HEK293 (cell line): ENCODE data around the gene ZNF865.

ENCODE experiments used
- CTCF ChIA-PET: fragments of 350-600 bp; formaldehyde crosslinking; extraction: SDS; loops from one replicate; lab custom pipeline; 2021; ENCODE audit warnings: antibody characterized with exemption; lab: Yijun Ruan, JAX
- POLR2A ChIA-PET: fragments of 300-600 bp; formaldehyde crosslinking; extraction: SDS; loops from one replicate; lab custom pipeline; 2020; ENCODE audit warnings: antibody characterized with exemption, inconsistent platforms; lab: Yijun Ruan, JAX
- H3K27ac ChIP-seq: fragments of 200-500 bp; sonication (Bioruptor generic); 2 replicates; pipeline ENCODE4 v1.5.1; 2014; ENCODE audit warnings: low read depth, low read length, control low read depth, inconsistent platforms; ENCODE audit errors: extremely low read depth
- H3K36me3 ChIP-seq, 2 experiments: fragments of 200-500 bp in 1 of 2; sonication (Bioruptor generic) in 1 of 2; 1 replicate in 1 of 2; 2 replicates in 1 of 2; pipeline ENCODE4 v1.5.1; 2014 to 2017; ENCODE audit warnings: inconsistent platforms in 2 of 2, low read length in 2 of 2; ENCODE audit not compliant: control insufficient read depth in 2 of 2, insufficient read depth in 1 of 2
- H3K4me1 ChIP-seq: fragments of 200-500 bp; sonication (Bioruptor generic); 2 replicates; pipeline ENCODE4 v1.5.1; 2014; ENCODE audit warnings: mild to moderate bottlenecking, low read length, inconsistent platforms; ENCODE audit not compliant: control insufficient read depth, insufficient read depth
- H3K4me3 ChIP-seq: 2 replicates; pipeline ENCODE4 v1.5.1; 2011; ENCODE audit warnings: low read depth, mild to moderate bottlenecking, control low read depth, low read length, moderate library complexity
- H3K9me3 ChIP-seq: fragments of 200-500 bp; sonication (Bioruptor generic); 2 replicates; pipeline ENCODE4 v1.5.1; 2014; ENCODE audit warnings: low read depth, low read length, inconsistent platforms; ENCODE audit not compliant: control insufficient read depth, insufficient read depth
- BCL11B ChIP-seq: fragments of 450-650 bp; formaldehyde crosslinking; IDR thresholded peaks from 2 replicates; pipeline ENCODE4 v1.5.1; 2016; ENCODE audit warnings: low read depth, missing biosample characterization, missing genetic modification characterization
- BCL6B ChIP-seq: fragments of 450-650 bp; formaldehyde crosslinking; IDR thresholded peaks from 2 replicates; pipeline ENCODE4 v1.5.1; 2017; ENCODE audit warnings: missing biosample characterization, missing genetic modification characterization
- EGR2 ChIP-seq: fragments of 450-650 bp; formaldehyde crosslinking; IDR thresholded peaks from 2 replicates; pipeline ENCODE4 v1.5.1; 2016; ENCODE audit warnings: low read depth, missing biosample characterization, missing genetic modification characterization
- GLI4 ChIP-seq: fragments of 450-650 bp; formaldehyde crosslinking; IDR thresholded peaks from 2 replicates; pipeline ENCODE4 v1.5.1; 2016; ENCODE audit warnings: missing biosample characterization, missing genetic modification characterization
- KLF16 ChIP-seq: fragments of 450-650 bp; formaldehyde crosslinking; IDR thresholded peaks from 2 replicates; pipeline ENCODE4 v1.5.1; 2017; ENCODE audit warnings: missing biosample characterization, missing genetic modification characterization
- KLF8 ChIP-seq: fragments of 450-650 bp; formaldehyde crosslinking; IDR thresholded peaks from 2 replicates; pipeline ENCODE4 v1.5.1; 2016; ENCODE audit warnings: missing biosample characterization, missing genetic modification characterization
- OSR2 ChIP-seq: fragments of 450-650 bp; formaldehyde crosslinking; IDR thresholded peaks from 2 replicates; pipeline ENCODE4 v1.5.1; 2016; ENCODE audit warnings: missing biosample characterization, missing genetic modification characterization
- TRIM28 ChIP-seq: IDR thresholded peaks from 2 replicates; pipeline ENCODE4 v1.6.1; 2011; ENCODE audit warnings: low read length, control low read depth, borderline replicate concordance
- WT1 ChIP-seq: fragments of 450-650 bp; formaldehyde crosslinking; IDR thresholded peaks from 2 replicates; pipeline ENCODE4 v1.5.1; 2016; ENCODE audit warnings: missing biosample characterization, missing genetic modification characterization
- ZFP3 ChIP-seq: fragments of 450-650 bp; formaldehyde crosslinking; IDR thresholded peaks from 2 replicates; pipeline ENCODE4 v1.5.1; 2016; ENCODE audit warnings: low read depth, missing biosample characterization, missing genetic modification characterization
- ZNF133 ChIP-seq: fragments of 450-650 bp; formaldehyde crosslinking; IDR thresholded peaks from 2 replicates; pipeline ENCODE4 v1.5.1; 2016; ENCODE audit warnings: missing biosample characterization, missing genetic modification characterization
- ZNF169 ChIP-seq: fragments of 450-650 bp; formaldehyde crosslinking; IDR thresholded peaks from 2 replicates; pipeline ENCODE4 v1.5.1; 2016; ENCODE audit warnings: missing biosample characterization, missing genetic modification characterization
- ZNF175 ChIP-seq: fragments of 450-650 bp; formaldehyde crosslinking; IDR thresholded peaks from 2 replicates; pipeline ENCODE4 v1.5.1; 2016; ENCODE audit warnings: missing biosample characterization, missing genetic modification characterization
- ZNF223 ChIP-seq: fragments of 450-650 bp; formaldehyde crosslinking; IDR thresholded peaks from 2 replicates; pipeline ENCODE4 v1.5.1; 2016; ENCODE audit warnings: missing biosample characterization, missing genetic modification characterization
- ZNF239 ChIP-seq: fragments of 450-650 bp; formaldehyde crosslinking; IDR thresholded peaks from 2 replicates; pipeline ENCODE4 v1.5.1; 2016; ENCODE audit warnings: missing biosample characterization, missing genetic modification characterization
- ZNF274 ChIP-seq, 2 experiments: fragments of 200-500 bp in 1 of 2; fragments of 450-650 bp in 1 of 2; sonication (Bioruptor generic) in 1 of 2; formaldehyde crosslinking in 1 of 2; IDR thresholded peaks; 2 replicates each; pipeline versions ENCODE4 v1.5.1 to v1.6.1; 2014 to 2016; ENCODE audit warnings: borderline replicate concordance in 1 of 2, inconsistent platforms in 1 of 2, low read length in 1 of 2, missing biosample characterization in 1 of 2, missing genetic modification characterization in 1 of 2
- ZNF398 ChIP-seq: fragments of 450-650 bp; formaldehyde crosslinking; IDR thresholded peaks from 2 replicates; pipeline ENCODE4 v1.5.1; 2017; ENCODE audit warnings: missing biosample characterization, missing genetic modification characterization
- ZNF416 ChIP-seq: fragments of 450-650 bp; formaldehyde crosslinking; IDR thresholded peaks from 2 replicates; pipeline ENCODE4 v1.5.1; 2016; ENCODE audit warnings: missing biosample characterization, missing genetic modification characterization
- ZNF580 ChIP-seq: fragments of 450-650 bp; formaldehyde crosslinking; IDR thresholded peaks from 2 replicates; pipeline ENCODE4 v1.5.1; 2016; ENCODE audit warnings: missing biosample characterization, missing genetic modification characterization
- ZNF792 ChIP-seq: fragments of 450-650 bp; formaldehyde crosslinking; IDR thresholded peaks from 2 replicates; pipeline ENCODE4 v1.5.1; 2016; ENCODE audit warnings: missing biosample characterization, missing genetic modification characterization
- ZNF843 ChIP-seq: fragments of 450-650 bp; formaldehyde crosslinking; IDR thresholded peaks from 2 replicates; pipeline ENCODE4 v1.5.1; 2016; ENCODE audit warnings: missing biosample characterization, missing genetic modification characterization
- ZSCAN4 ChIP-seq: fragments of 450-650 bp; formaldehyde crosslinking; IDR thresholded peaks from 2 replicates; pipeline ENCODE4 v1.5.1; 2017; ENCODE audit warnings: missing biosample characterization, missing genetic modification characterization

ZNF865 gene

GRCh38 chr19:55643003-55643886 is 37.8 kb downstream of the ZNF865 start, which contains the start of gene ZNF581 (continued):
- TF ChIP-seq ZNF274 (IDR thresholded peaks at IDR 0.05; ENCODE audit: low read length): no peak
- no peak for TF ChIP-seq ZNF274 (tag by site-specific recombination; IDR thresholded peaks at IDR 0.05; ENCODE audit: borderline replicate concordance)
- no peak for TF ChIP-seq BCL6B (tag by site-specific recombination)
- TF ChIP-seq ZNF223 (tag by site-specific recombination): 0 out of 2 replicates have a peak, but pooled peaks have one; percentile 16
- TF ChIP-seq GLI4 (tag by site-specific recombination): peak; percentile 96
- TF ChIP-seq KLF16 (tag by site-specific recombination): peak; percentile 100

- CTCF ChIA-PET: interaction anchor here (1.2 kb wide), 1 partner anchor 11 kb away, joined by 5 read pairs; no protein-coding TSS in a partner anchor
- Histone ChIP-seq H3K36me3 (peaks cover 12 to 17% of the 10 kb centered on the region in 2 experiments; a peak in 2 of 3 replicates), H3K9me3 (no peaks in the 10 kb centered on the region), H3K4me1 (peaks cover 27% of the 10 kb centered on the region), H3K4me3 (peak overlapping the region; percentile 61), H3K27ac (peak overlapping the region; percentile 83; the same call in 1 of the 2 replicates)
- TF ChIP-seq ZNF398 (tag by site-specific recombination): peak; percentile 88
- TF ChIP-seq ZNF223 (tag by site-specific recombination): no peak
- TF ChIP-seq ZSCAN4 (tag by site-specific recombination): no peak
- TF ChIP-seq OSR2 (tag by site-specific recombination): no peak
- TF ChIP-seq EGR2: peak; percentile 34; the same call in 1 of the 2 replicates
- no peak for TF ChIP-seq WT1
- TF ChIP-seq ZNF175 (tag by site-specific recombination): no peak
- TF ChIP-seq, all 188 proteins: peak for 2
- POLR2A ChIA-PET: interaction anchor here (0.5 to 2.2 kb wide), 6 partner anchors 10 to 182 kb away, joined by 3 to 36 read pairs (median 4); partner anchors contain the start of gene U2AF2
Measured at GRCh38 chr19:55643887-55644176, 38.4 kb downstream of the ZNF865 start.

GRCh38 chr19:55644191-55644833 is 38.9 kb downstream of the ZNF865 start:
- ChIA-PET POLR2A (interaction anchor here (0.5 to 3.3 kb wide), 4 partner anchors 10 to 182 kb away, joined by 3 to 16 read pairs (median 4); partner anchors contain the start of gene U2AF2), CTCF (interaction anchor here (1.2 kb wide), 1 partner anchor 12 kb away, joined by 5 read pairs; no protein-coding TSS in a partner anchor)
- H3K4me1 ChIP-seq: peaks cover 27% of the 10 kb centered on the region
- peaks cover 12 to 19% of the 10 kb centered on the region in 2 experiments; a peak in 2 of 3 replicates for H3K36me3 ChIP-seq
- H3K4me3 ChIP-seq: peak overlapping the region; percentile 61
- TF ChIP-seq ZNF398 (tag by site-specific recombination) (no peak), KLF16 (tag by site-specific recombination) (no peak), ZNF169 (tag by site-specific recombination) (no peak), TRIM28 (no peak), ZNF239 (tag by site-specific recombination) (no peak), ZFP3 (tag by site-specific recombination) (no peak), ZNF843 (tag by site-specific recombination) (no peak), BCL11B (tag by site-specific recombination) (no peak), ZNF416 (tag by site-specific recombination) (no peak), ZNF792 (tag by site-specific recombination) (no peak), ZNF580 (tag by site-specific recombination) (no peak), KLF8 (tag by site-specific recombination) (no peak), ZNF133 (no peak)
- TF ChIP-seq, all 188 proteins: peak for 0
- no peaks in the 10 kb centered on the region for H3K9me3 ChIP-seq
- H3K27ac ChIP-seq: peak overlapping the region; percentile 83; the same call in 1 of the 2 replicates
